Gastrocnemius medialis (tissue), 4 donors: ENCODE results near the gene FXN. TPM values are rescaled to one million over a fixed set of nuclear protein-coding genes. Genes with fewer than 3 reads are reported as not detected.
"Not testable (repeated sequence)": the region's sequence is repeated elsewhere in the genome, so short reads cannot be mapped to it uniquely, and the experiment has no call there.

Experiments
- ATAC-seq, 2 donors: fragments of 150-250 bp; one replicate each; pipeline ENCODE4 v1.9.1; 2016
- DNase-seq, 2 donors: peaks; one replicate each; pipeline ENCODE4 v3.0.0-alpha.2; 2019
- H3K27ac ChIP-seq, 4 donors: fragments of 200-600 bp; sonication (generic); 1 replicate in 1 of 4; 2 replicates in 3 of 4; pipeline ENCODE4 v1.5.1; 2016 to 2018; ENCODE audit warnings: mild to moderate bottlenecking in 2 of 4, moderate library complexity in 1 of 4
- H3K27me3 ChIP-seq, 3 donors: fragments of 200-600 bp; sonication (generic) in 2 of 3; 1 replicate in 1 of 3; 2 replicates in 2 of 3; pipeline versions ENCODE4 v1.5.1 to v1.6.0; 2016 to 2019; ENCODE audit warnings: mild to moderate bottlenecking in 1 of 3, moderate library complexity in 1 of 3
- H3K36me3 ChIP-seq, 2 donors: fragments of 200-600 bp; sonication (generic) in 1 of 2; one replicate each; pipeline ENCODE4 v1.5.1; 2017 to 2018
- H3K4me1 ChIP-seq, 2 donors: fragments of 200-600 bp; sonication (generic) in 1 of 2; one replicate each; pipeline ENCODE4 v1.5.1; 2016 to 2017; ENCODE audit warnings: mild to moderate bottlenecking in 2 of 2
- H3K4me3 ChIP-seq, 4 donors: fragments of 200-600 bp; sonication (generic) in 3 of 4; 1 replicate in 1 of 4; 2 replicates in 3 of 4; pipeline ENCODE4 v1.5.1; 2016 to 2019; ENCODE audit warnings: mild to moderate bottlenecking in 2 of 4
- H3K9me3 ChIP-seq, 3 donors: fragments of 200-600 bp; sonication (generic) in 2 of 3; 1 replicate in 1 of 3; 2 replicates in 2 of 3; pipeline ENCODE4 v1.5.1; 2016 to 2019
- CTCF ChIP-seq, 5 experiments: fragments of 450-650 bp in 3 of 5; fragments of 200-600 bp in 2 of 5; sonication (generic) in 2 of 5; IDR thresholded peaks in 4 of 5; conservative IDR thresholded peaks in 1 of 5; 1 replicate in 4 of 5; 2 replicates in 1 of 5; pipeline ENCODE4 v1.5.1; 2016 to 2019; ENCODE audit warnings: antibody characterized with exemption in 5 of 5, mild to moderate bottlenecking in 3 of 5, moderate library complexity in 3 of 5
- POLR2A ChIP-seq, 2 donors: fragments of 450-650 bp; IDR thresholded peaks; one replicate each; pipeline ENCODE4 v1.6.1; 2017; ENCODE audit warnings: antibody characterized with exemption in 2 of 2, mild to moderate bottlenecking in 2 of 2, moderate library complexity in 2 of 2
- in situ Hi-C, 4 donors: fragments of 200-750 bp; cut with MboI; loops; one replicate each; pipeline versions ENCODE4 v1.15.0 to v1.8.0; 2017; ENCODE audit warnings: low sequenced_read_pairs in 4 of 4
- intact Hi-C: fragments of 100-400 bp; cut with DNase I; formaldehyde crosslinking; loops from one replicate; pipeline ENCODE4 v1.15.1; 2023; ENCODE audit warnings: low total_unique reads
- total RNA-seq, 4 donors: library from RNA; depleted of rRNA; stranded (reverse); fragments of >200 nt; gene quantifications; one replicate each; pipeline versions ENCODE4 v1.1.0 to v1.2.3, GENCODE V29; 2016

The FXN gene
- total RNA-seq, 4 donors from 2014 or later: 5.5 to 23.4 (median 14.0) TPM

DNA sequence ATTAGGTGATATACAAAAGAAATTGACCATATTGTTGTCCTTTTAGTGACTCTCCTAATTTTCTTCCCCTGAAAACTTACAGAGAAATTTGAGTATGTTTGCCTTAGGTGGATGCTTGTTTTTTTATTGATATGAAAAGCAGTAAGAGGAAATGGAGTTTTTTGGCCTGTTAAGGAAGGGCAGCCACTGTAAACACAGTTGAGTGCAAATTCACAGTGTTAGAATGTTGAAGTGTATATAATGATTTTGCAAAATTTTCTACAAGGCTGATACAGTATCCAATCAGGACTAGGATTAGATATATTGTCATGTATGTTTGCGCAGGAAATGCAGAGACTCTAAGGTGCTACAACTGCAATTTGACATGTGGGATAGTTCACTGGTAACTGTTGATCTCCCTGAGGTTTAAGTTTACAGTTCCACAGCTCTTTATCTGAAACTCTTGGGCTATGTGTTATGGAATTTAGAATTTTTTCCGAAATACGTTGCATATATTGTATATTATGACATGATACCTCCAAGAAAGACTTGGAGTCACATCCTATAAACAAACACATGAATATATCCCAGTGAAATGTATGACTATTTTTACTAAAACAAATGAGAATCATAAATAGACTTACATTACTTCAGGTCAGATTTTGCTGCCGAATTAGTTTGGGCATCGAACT is 62.5 kb downstream of the FXN start:
- TF ChIP-seq CTCF (IDR thresholded peaks at IDR 0.05 in 4 of 5, conservative IDR thresholded peaks at IDR 0.05 in 1 of 5) (no peak), POLR2A (IDR thresholded peaks at IDR 0.05) (no peak)
- DNase-seq (no peak), ATAC-seq (no peak)
- in situ Hi-C loops: no loop called here
- Histone ChIP-seq H3K9me3 (no peaks in the 10 kb centered on the region), H3K36me3 (no peaks in the 10 kb centered on the region), H3K27ac (no peak overlapping the region), H3K4me3 (no peak overlapping the region), H3K4me1 (no peaks in the 10 kb centered on the region), H3K27me3 (no peaks in the 10 kb centered on the region)
- intact Hi-C loops: no loop called here

GRCh38 chr9:69103348-69103996 is 67.9 kb downstream of the FXN start:
- H3K27me3 ChIP-seq, H3K9me3 ChIP-seq, H3K4me1 ChIP-seq, H3K4me3 ChIP-seq, in situ Hi-C loops, DNase-seq, ATAC-seq, intact Hi-C loops, H3K27ac ChIP-seq, H3K36me3 ChIP-seq: not testable (repeated sequence)

GRCh38 chr9:69104830-69105527 is 69.4 kb downstream of the FXN start:
- Histone ChIP-seq H3K36me3 (no peaks in the 10 kb centered on the region), H3K27ac (no peak overlapping the region), H3K4me3 (no peak overlapping the region), H3K4me1 (no peaks in the 10 kb centered on the region), H3K27me3 (no peaks in the 10 kb centered on the region), H3K9me3 (no peaks in the 10 kb centered on the region)
- DNase-seq (no peak), ATAC-seq (no peak)
- in situ Hi-C loops: no loop called here
- no peak for TF ChIP-seq CTCF (IDR thresholded peaks at IDR 0.05 in 4 of 5, conservative IDR thresholded peaks at IDR 0.05 in 1 of 5)
- TF ChIP-seq POLR2A (IDR thresholded peaks at IDR 0.05): no peak
- intact Hi-C loops: no loop called here

DNA sequence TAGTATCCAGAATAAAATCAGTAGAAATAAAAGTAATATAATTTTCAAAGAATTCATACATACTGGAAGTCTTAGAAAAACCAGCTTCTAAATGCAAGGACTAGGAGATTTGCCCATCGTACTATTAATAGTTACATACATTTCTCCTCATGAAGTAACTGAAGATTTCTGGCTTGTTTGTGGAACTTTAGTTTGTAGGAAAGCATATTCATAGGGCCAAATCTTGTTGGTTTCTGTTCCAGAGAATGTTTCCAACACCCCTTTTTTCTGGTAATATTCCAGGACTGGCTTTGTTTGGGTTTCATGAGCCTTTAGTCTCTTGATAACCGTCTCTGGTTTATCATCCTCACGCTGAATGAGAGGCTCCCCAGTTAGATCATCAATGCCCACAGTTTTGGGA is 72.2 kb downstream of the FXN start:
- no peaks in the 10 kb centered on the region for H3K4me1 ChIP-seq

DNA sequence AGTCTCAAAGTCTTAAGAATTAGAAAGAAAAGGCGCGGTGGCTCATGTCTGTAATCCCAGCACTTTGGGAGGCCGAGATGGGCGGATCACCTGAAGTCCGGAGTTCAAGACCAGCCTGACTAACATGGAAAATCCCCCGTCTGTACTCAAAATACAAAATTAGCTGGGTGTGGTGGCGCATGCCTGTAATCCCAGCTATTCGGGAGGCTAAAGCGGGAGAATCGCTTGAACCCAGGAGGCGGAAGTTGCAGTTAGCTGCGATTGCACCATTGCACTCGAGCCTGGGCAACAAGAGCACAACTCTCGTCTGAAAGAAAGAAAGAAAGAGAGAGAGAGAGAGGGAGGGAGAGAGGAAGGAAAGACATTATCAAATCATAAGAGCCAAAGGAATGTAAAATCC is 73.2 kb downstream of the FXN start:
- H3K9me3 ChIP-seq, H3K4me1 ChIP-seq, in situ Hi-C loops: not testable (repeated sequence)

More for the DNA sequence above, 72.2 kb downstream of the FXN start:
- H3K4me3 ChIP-seq: no peak overlapping the region
- H3K36me3 ChIP-seq: no peaks in the 10 kb centered on the region
- in situ Hi-C loops: no loop called here
- intact Hi-C loops: no loop called here
- DNase-seq (no peak), ATAC-seq (no peak)
- H3K27ac ChIP-seq: no peak overlapping the region
- TF ChIP-seq CTCF (IDR thresholded peaks at IDR 0.05 in 4 of 5, conservative IDR thresholded peaks at IDR 0.05 in 1 of 5): no peak
- TF ChIP-seq POLR2A (IDR thresholded peaks at IDR 0.05): no peak
- no peaks in the 10 kb centered on the region for H3K9me3 ChIP-seq
- no peaks in the 10 kb centered on the region for H3K27me3 ChIP-seq

More for the DNA sequence above, 73.2 kb downstream of the FXN start:
- DNase-seq, H3K4me3 ChIP-seq, H3K27me3 ChIP-seq, ATAC-seq, H3K36me3 ChIP-seq, H3K27ac ChIP-seq, intact Hi-C loops: not testable (repeated sequence)
